Activated naive CD4-positive, alpha-beta T cell treated with anti-CD3 and anti-CD28 coated beads, Interleukin-2, amount 10 ng/mL, durations not matched to agents 7 days and 5 days (primary cell): ENCODE data around the gene NPHS2.

ENCODE experiments used
- CTCF ChIA-PET: fragments of 350-600 bp; sonication (Branson Sonifier 250); formaldehyde crosslinking; loops from one replicate; lab custom pipeline; 2021; ENCODE audit warnings: antibody characterized with exemption; lab: Charles Lee
- DNase-seq: peaks from one replicate; pipeline ENCODE4 v3.0.0-alpha.2; 2020
- H3K27ac Mint-ChIP-seq: one replicate; pipeline ENCODE4 v1.8.0; 2021; ENCODE audit warnings: mild to moderate bottlenecking, moderate library complexity, mixed read lengths
- H3K27me3 Mint-ChIP-seq: one replicate; pipeline ENCODE4 v1.8.0; 2021; ENCODE audit warnings: mild to moderate bottlenecking, mixed read lengths
- H3K36me3 Mint-ChIP-seq: one replicate; pipeline ENCODE4 v1.8.0; 2021; ENCODE audit warnings: mixed read lengths
- H3K4me1 Mint-ChIP-seq: one replicate; pipeline ENCODE4 v1.8.0; 2021; ENCODE audit warnings: mixed read lengths
- H3K4me3 Mint-ChIP-seq: one replicate; pipeline ENCODE4 v1.8.0; 2021; ENCODE audit warnings: mild to moderate bottlenecking, moderate library complexity, mixed read lengths
- H3K9me3 Mint-ChIP-seq: one replicate; pipeline ENCODE4 v1.8.0; 2021; ENCODE audit warnings: mixed read lengths

The NPHS2 gene

GRCh38 chr1:179509384-179509783, 66.4 kb downstream of the NPHS2 start:
- Mint-ChIP-seq H3K27me3 (no peaks in the 10 kb centered on the region), H3K9me3 (peaks cover 2% of the 10 kb centered on the region), H3K4me1 (peaks cover 8% of the 10 kb centered on the region), H3K27ac (no peak overlapping the region), H3K4me3 (no peak overlapping the region), H3K36me3 (no peaks in the 10 kb centered on the region)
- DNase-seq, result no peak
- CTCF ChIA-PET, result interaction anchor here (0.6 kb wide), 1 partner anchor 44 kb away, joined by 4 read pairs; no protein-coding TSS in a partner anchor

GRCh38 chr1:179506199-179506598, 69.5 kb downstream of the NPHS2 start:
- Mint-ChIP-seq H3K27ac (no peak overlapping the region), H3K4me1 (peaks cover 8% of the 10 kb centered on the region), H3K4me3 (no peak overlapping the region), H3K27me3 (no peaks in the 10 kb centered on the region), H3K9me3 (no peaks in the 10 kb centered on the region), H3K36me3 (no peaks in the 10 kb centered on the region)
- CTCF ChIA-PET, result no interaction called here
- DNase-seq, result no peak
